Fibroblast of lung (primary cell): ENCODE measurements around the gene USP21.

Source experiments
- CTCF ChIP-seq, 2 donors: IDR thresholded peaks in 1 of 2; conservative IDR thresholded peaks in 1 of 2; 1 replicate in 1 of 2; 2 replicates in 1 of 2; pipeline ENCODE4 v1.5.1; 2011 to 2012; ENCODE audit warnings: low read length in 2 of 2, control low read depth in 1 of 2, inconsistent platforms in 1 of 2, low read depth in 1 of 2, mild to moderate bottlenecking in 1 of 2
- EZH2 ChIP-seq: IDR thresholded peaks from 2 replicates; pipeline ENCODE4 v1.5.1; 2012; ENCODE audit warnings: low read length, control low read depth, mild to moderate bottlenecking; ENCODE audit errors: missing control alignments

GRCh38 chr1:161171191-161171590, 11.9 kb downstream of the USP21 start:
- TF ChIP-seq EZH2 = no peak
- peak in 1 of 2 donors; percentile 32 for TF ChIP-seq CTCF (conservative IDR thresholded peaks at IDR 0.05 in 1 of 2, IDR thresholded peaks at IDR 0.05 in 1 of 2; ENCODE audit: low read depth in 1 of 2, low read length in 2 of 2)
